ENCODE measurements around the gene NFIX. TPM values are rescaled to one million over a fixed set of nuclear protein-coding genes. Genes with fewer than 3 reads are reported as not detected.
A peak's percentile ranks its signal among the peaks of the same experiment; 100 is the strongest.

Gene NFIX
- total and polyA plus RNA-seq, 12 donors: 1.3 to 72.8 (median 28.6) TPM

- Histone ChIP-seq H3K36me3 (replicated peaks in 1 of 2) (no peaks in the 10 kb centered on the region), H3K4me1 (replicated peaks in 1 of 2) (peaks cover 0 to 8% of the 10 kb centered on the region in 2 donors), H3K27me3 (no peaks in the 10 kb centered on the region), H3K27ac (no peak overlapping the region), H3K9me3 (replicated peaks in 1 of 3) (no peaks in the 10 kb centered on the region), H3K4me3 (no peak overlapping the region)
- DNase-seq: no peak
- WGBS, 4 donors: 43 to 48% (median 46%) methylated on average over 8 of the region's 8 CpGs
- intact Hi-C loops (cut with DNase I): loop anchor here in 1 of 2 donors (10.0 kb wide), 1 partner anchor 309 kb away; no protein-coding TSS in a partner anchor
- TF ChIP-seq CTCF (IDR thresholded peaks at IDR 0.05) (no peak), POLR2A (IDR thresholded peaks at IDR 0.05) (no peak)
These were observed 29.5 kb upstream of the NFIX start for GRCh38 chr19:12965812-12966135.

- TF ChIP-seq CTCF (IDR thresholded peaks at IDR 0.05) (no peak), POLR2A (IDR thresholded peaks at IDR 0.05) (no peak)
- Histone ChIP-seq H3K4me1 (replicated peaks in 1 of 2) (peaks cover 0 to 8% of the 10 kb centered on the region in 2 donors), H3K27me3 (no peaks in the 10 kb centered on the region), H3K4me3 (no peak overlapping the region), H3K27ac (no peak overlapping the region), H3K36me3 (replicated peaks in 1 of 2) (no peaks in the 10 kb centered on the region), H3K9me3 (replicated peaks in 1 of 3) (no peaks in the 10 kb centered on the region)
- intact Hi-C loops (cut with DNase I): loop anchor here in 1 of 2 donors (10.0 kb wide), 1 partner anchor 307 kb away; no protein-coding TSS in a partner anchor
- no peak for DNase-seq
- WGBS, 4 donors: 86 to 91% (median 89%) methylated on average over 5 of the region's 5 CpGs
These were observed 27.4 kb upstream of the NFIX start for GRCh38 chr19:12967907-12968306.

DNA sequence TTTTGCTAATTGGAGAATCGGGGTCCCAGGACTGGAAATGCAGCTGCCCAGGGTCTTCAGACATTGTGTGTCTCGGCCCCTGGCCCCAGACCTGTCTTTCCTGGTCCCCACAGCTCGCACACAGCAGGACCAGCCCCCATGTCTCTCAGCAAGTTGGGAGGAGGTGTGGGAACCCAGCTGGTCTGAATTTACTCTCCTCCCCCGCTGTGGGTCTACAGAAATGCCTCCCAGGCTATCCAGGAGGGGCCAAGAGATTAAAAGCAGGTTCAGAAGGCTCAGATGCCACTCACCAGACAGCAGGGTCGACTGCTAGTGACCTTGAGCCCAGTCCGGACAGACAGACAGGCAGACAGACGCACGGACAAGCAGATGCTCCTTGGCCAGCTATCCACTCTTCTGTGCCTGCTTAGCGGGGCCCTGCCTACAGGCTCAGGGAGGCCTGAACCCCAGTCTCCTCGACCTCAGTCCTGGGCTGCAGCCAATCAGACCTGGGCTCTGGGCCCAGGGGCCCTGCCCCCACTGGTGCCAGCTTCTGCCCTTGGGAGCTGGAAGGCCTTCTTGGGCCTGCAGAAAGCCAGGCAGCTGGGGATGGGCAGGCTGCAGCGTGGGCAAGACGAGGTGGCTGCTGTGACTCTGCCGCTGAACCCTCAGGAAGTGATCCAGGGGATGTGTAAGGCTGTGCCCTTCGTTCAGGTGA lies 25.8 kb upstream of the NFIX start, which contains the start of gene DAND5:
Gene DAND5 (plus strand): TSS at position 285 of the 697 bp plus-strand sequence. CDS start 85 bp downstream, at position 370.
- H3K4me3 ChIP-seq: no peak within 1 kb of the TSS
- no peaks in the 10 kb centered on the region for H3K9me3 ChIP-seq (replicated peaks in 1 of 3)
- TF ChIP-seq POLR2A (IDR thresholded peaks at IDR 0.05): peak in 1 of 2 donors; percentile 33
- TF ChIP-seq CTCF (IDR thresholded peaks at IDR 0.05): no peak
- WGBS, 4 donors: 36 to 53% (median 38%) methylated on average over 4 to 14 of the region's 14 CpGs
- H3K4me1 ChIP-seq (replicated peaks in 1 of 2): peaks cover 0 to 8% of the 10 kb centered on the region in 2 donors
- no peaks in the 10 kb centered on the region for H3K36me3 ChIP-seq (replicated peaks in 1 of 2)
- no peaks in the 10 kb centered on the region for H3K27me3 ChIP-seq
- peak within 1 kb of the TSS in 3 of 5 donors; percentile 3 to 74 (median 38) for H3K27ac ChIP-seq
- intact Hi-C loops (cut with DNase I): loop anchor here in 1 of 2 donors (10.0 kb wide), 1 partner anchor 305 kb away; no protein-coding TSS in a partner anchor
- peak; percentile 72 to 83 (median 78) for DNase-seq

- 85 to 89% (median 87%) methylated on average over 7 of the region's 7 CpGs for WGBS, 4 donors
- no peaks in the 10 kb centered on the region for H3K27me3 ChIP-seq
- H3K4me3 ChIP-seq: no peak overlapping the region
- H3K4me1 ChIP-seq (replicated peaks in 1 of 2): peaks cover 0 to 8% of the 10 kb centered on the region in 2 donors
- TF ChIP-seq CTCF (IDR thresholded peaks at IDR 0.05) (no peak), POLR2A (IDR thresholded peaks at IDR 0.05) (no peak)
- H3K9me3 ChIP-seq (replicated peaks in 1 of 3): no peaks in the 10 kb centered on the region
- DNase-seq: no peak
- intact Hi-C loops (cut with DNase I): no loop called here
- no peaks in the 10 kb centered on the region for H3K36me3 ChIP-seq (replicated peaks in 1 of 2)
- peak overlapping the region in 3 of 5 donors; percentile 3 to 74 (median 38) for H3K27ac ChIP-seq
These were observed 25.0 kb upstream of the NFIX start for GRCh38 chr19:12970070-12970820.

Data from adrenal gland (tissue), 12 donors.